ENCODE measurements around the gene DNAH10. TPM values are rescaled to one million over a fixed set of nuclear protein-coding genes. Genes with fewer than 3 reads are reported as not detected.
"Not testable (repeated sequence)": the region's sequence is repeated elsewhere in the genome, so short reads cannot be mapped to it uniquely, and the experiment has no call there.

The DNAH10 gene
- polyA plus RNA-seq, 1 donor, result 7.5 TPM

DNA sequence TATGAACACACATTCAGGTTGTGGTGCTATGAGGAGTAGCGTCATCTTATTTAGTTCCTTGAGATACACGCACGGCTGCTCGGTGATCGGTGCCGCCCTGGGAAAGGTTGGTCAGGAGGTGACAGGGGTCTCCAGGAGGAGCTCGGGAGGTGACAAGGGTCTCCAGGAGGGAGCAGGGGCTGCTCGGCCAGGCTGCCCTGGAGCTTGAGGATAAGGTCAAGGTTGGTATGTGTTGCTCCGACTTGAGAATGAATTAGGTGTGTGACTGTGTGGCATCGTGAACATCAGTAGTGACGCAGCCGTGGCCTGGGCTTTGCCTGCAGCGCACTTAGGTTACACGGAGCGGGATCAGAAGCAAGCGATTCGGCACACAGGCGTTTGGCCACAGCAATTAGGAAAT is 174.4 kb downstream of the DNAH10 start:
- DNase-seq, result no peak

DNA sequence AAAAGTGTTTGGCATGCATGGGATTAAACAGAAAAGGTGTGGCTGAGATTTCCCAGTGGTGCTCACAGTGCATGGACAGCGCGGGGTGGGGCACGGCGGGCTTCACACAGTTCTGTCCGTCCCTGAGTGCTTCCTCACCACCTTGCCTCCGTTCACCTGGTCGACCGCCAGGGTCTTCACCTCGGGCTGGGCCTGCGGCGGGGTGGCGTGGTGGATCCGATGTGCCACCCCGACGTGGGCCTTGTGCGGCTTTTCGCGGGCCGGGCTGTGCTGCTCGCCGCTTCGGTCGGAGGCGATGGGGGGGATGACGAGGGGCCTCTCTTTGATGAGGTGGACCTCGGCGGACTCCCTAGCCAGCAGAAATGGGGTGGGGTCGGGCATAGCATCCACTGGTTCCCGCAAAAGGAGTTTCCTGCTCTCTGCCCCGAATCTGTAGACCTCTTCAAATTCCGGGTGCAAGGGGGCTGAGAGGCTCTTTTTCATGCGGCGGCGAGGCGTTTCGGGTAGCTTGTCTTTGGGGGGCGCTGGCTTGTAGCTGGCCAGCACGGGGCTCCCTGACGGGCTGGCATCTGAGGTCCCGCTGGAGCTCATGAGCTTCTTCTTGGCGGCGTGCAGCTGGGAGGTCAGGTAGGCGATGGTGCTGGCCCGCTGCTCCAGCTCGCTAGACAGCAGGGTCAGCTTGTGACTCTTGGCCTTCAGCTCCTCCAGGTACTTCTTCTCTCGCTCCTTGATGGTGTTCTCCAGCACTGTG is 175.0 kb downstream of the DNAH10 start:
- no peak for DNase-seq

DNA sequence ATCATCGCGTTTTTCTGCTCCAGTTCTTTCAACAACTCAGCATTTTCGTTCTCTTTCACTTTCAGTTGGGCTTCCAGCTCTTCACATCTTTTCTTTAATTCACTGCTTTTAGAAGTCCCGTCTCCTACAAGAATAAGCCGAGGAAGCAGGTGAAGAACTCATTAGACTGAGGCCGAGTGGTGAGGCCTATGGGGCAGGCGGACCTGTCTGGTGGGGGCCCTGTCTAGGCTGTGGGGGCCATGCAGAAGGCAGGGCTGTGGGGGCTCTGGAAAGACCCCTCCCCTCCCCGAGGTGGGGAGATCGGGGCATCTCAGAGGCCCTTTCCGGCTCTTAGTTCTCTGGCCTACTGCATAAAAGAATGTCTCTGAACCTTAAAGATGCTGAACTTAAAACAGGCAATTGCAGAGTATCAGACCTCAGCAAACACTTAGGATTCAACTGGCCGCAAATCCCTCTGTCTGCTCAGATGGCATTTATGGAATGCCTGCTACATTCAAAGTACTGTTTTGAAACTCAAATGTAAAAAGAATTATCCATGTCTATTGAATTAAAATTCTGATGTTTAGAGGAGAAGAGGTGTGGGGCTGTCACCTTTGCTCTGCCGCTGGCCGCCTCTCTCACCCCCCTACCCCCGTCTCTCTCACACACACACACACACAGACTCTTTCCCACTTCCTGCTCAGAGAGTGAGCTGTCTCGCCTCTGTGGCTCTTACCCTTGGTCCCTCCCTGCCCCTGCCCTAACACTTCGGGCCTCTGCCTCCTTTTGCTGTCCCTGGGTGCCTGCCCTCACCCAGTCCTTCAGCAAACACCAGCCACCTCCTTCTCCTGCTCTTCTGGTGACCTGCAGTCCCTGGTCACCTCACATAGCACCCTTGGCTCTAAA is 175.8 kb downstream of the DNAH10 start:
- no peak for DNase-seq

DNA sequence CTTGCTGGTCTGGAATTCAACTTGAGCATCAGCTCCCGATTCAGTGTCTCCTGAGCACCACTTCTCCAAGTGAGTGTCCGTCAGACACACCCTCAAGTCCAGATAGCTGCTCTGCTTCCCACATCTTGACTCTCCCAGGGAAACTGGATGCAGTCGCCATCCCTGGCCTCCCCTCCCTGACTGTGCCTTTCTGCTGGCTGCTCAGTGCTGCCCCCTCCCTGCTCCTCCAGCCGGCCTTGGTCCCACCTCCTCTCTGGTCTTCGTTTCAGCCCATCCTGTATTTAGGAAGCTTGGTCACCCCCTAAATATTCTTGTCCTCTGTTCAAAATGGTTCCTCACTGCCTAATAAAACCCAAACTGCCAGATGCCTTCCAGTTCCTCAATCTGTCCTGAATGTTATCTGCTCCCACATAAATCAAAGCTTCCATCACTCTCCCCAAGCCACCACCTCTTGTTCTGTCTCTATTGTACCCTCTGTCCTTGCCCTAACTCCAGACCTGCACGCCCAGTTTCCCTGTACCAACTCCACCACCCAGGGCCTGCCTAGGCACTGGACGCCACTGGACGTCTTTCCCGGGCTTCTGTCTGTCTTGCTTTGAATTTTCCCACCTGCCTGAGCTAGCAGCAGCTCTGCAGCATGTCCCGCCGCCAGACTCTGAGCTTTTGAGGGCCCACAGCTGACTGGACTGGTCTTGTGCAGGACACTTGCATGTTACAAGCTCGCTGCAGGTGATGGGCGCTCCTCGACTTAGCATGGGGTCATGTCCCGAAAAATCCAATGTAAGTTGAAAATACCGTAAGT is 176.8 kb downstream of the DNAH10 start:
- no peak for DNase-seq

DNA sequence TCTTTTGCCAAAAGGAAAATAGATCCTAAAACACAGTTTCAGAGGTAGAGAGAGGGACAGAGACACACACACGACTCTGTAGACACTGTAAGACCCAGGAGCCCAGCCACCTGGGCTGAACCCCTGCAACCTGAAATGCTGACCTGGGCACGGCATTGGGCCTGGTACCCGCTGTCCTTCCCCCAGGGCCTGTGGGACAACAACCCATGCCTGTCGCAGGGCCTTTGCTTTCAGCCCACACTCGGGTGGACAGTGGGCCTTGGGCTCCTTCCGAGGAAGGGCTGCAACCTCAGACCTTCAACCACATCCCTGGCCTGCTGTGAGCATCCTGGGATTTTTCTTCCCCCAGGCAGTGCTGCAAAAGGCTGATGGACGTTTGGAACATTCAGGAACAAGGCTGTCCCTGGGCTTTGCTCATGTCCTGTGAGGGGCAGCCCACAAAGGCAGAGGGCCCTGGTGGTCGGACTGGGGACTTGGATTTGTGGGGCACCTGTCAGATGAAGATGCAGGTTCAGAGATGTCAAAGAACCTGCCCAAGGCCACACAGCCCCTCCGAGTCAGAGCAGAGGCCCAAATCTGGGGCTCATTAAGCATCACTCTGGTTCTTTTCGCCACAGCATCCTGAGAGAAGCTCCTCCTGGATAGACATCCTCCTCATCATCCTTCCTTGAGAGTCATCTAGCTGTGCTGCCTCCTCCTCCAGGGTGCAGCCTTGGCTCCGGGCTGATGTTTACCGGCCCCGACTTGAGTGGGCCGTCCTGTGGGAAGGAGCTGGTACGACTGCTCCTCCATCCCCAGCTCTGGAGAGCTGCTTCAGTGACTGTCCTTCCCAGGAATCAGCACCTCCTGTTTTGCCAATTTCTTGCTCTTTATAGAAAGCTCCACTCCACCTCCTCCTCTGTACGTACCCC is 177.9 kb downstream of the DNAH10 start:
- no peak for DNase-seq

DNA sequence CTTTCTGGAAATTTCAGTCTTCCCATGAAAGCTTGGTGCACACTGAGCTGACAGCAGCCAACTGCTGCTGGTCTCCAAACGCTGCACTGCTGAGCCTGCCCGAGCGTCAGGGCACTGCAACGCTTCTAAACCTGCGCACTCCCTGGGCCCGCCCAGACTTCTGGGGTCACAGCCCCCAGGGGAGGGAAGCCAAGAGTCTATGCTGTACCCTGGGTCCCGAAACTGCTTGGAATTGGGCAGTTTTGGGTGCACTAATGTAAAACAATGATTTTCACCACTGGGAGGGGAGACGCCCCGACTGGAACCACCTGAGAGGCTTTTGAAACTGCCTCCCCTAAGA is 178.5 kb downstream of the DNAH10 start:
- no peak for DNase-seq

DNA sequence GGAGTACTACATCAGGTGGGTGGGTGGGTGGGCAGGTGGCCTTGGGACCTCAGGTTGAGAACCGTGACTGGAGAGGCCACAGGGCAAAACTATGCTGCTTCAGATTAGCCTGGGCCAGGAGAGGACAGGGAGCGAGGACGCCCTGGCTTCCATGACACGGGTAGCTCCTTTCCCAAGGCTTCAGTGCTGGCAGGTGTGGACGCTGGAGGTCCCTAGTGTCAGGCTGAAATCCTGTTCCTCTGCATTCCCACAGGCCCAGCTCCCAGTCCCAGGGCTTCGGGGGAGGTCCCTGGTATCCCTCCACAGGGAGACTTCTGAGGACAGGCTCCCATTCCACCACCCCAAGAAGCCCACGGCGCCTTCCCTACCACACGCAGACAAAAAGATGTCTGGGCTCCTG is 178.9 kb downstream of the DNAH10 start:
- DNase-seq, result no peak

DNA sequence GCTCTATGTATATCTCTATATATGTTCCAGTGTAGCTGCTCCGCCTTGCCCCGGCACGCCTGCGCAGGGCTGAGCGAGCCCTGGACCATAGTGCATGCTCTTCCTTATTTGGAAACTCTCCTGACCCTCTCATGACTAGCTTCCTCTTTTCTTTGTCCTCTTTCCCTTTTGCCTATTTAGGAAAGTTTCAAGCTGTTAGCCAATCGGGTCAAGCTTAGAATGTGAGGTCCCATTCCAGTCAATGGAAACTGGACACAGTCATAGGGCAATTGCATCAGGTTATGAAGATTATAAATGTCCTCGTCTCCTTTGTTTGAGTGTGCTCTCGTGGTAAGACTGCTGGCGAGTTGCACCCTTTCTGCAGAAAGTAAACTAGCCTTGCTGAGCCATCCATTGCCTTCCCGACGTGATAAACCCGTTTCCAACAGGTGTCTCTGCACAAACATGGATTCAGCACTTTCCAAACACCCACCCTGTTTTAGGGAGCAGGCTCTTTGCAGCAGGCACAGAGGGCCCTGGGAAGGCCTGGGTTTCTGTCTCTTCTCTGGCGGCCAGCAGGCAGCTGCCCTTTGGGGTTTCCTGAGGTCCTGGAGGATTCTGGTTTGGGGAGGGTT is 179.6 kb downstream of the DNAH10 start:
- no peak for DNase-seq

DNA sequence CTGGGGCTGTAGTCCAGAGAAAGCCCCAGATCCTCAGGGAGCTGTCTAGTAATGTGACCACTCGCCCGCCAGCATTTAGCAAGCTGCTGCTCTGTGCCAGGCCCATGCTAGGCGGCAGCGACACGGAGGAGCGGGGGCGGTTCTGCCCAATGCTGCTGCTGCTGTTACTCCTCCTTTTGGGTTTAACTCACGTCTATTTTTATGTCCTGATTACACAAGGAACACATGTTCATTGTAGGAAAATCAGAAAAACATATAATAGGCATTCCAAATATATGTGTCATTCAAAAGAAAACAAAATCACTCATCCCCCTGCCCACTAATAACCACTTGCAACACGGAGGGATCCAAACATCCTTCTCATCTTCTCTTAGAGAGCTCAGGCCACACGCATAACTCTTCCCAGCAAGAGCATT is 180.1 kb downstream of the DNAH10 start:
- no peak for DNase-seq

DNA sequence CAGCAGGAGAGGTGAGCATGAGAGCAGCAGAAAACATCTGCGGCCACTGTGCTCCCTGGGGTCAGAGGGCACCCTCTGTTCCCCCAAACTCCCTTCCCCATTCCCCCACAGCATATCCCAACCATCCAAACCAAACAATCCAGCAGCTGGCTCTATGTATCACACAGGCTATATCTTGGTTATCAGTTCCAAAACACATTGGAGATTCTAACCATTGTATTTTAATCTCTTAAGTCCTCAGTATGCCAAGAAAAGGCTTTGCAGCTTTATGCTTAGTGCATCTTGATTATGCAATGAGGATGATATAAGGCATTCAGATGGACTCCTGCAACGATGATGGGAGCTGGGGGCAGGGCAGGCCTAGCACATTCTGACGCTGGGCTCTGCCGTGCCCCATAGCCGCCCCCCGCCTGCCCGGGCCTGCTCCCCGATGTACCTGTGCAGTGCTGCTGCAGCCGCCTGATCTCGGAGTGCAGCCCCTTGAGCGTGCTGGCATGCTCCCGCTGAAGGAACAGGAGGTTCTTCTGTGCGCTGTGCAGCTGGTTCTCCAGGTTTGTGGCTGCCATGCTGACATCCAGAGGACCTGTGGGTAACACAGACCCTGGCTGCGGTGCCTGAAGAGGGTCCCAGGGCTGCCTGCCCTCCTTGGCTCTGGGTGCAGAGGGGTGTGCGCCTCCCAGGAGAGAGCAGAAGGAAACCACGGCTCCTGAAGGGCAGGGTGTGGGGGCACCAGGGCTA is 181.0 kb downstream of the DNAH10 start:
- DNase-seq, result no peak

DNA sequence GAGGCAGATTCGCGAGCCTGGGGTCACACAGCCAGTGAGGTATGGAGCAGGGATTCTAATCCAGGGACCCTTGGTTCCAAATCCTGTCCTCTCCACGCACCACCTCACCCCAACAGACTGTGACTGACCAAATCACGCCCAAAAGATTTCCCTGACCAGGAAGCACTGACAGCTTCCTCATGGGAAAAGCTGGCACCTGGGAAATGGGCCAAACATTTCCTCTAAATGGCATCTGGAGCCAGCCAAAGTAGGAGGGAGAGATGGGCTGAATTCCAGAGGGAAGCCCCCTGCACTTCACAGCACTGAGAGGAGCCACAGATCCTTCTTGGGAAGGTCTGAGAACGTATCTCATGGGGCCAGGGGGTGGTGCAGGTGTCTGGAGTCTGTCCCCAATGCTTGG is 181.7 kb downstream of the DNAH10 start:
- DNase-seq, result no peak

DNA sequence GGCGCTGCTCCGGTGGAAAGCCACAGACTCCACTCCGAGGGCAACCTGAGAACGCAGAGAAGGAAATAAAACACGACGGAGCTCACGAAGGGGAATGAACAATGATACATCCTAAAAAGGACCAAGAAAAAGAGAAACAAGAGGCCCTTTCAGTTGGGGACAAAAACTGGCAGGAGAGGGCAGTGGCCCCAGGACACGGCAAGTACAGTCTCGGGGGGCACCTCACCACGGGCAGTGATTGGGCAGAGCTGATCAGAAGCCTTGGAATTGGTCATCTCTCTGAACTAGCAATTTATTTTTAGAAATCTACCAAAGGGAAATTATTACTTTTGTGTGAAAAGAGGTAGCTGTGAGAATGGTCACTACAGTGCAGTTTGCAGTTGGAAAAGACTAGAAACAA is 182.6 kb downstream of the DNAH10 start:
- no peak for DNase-seq

DNA sequence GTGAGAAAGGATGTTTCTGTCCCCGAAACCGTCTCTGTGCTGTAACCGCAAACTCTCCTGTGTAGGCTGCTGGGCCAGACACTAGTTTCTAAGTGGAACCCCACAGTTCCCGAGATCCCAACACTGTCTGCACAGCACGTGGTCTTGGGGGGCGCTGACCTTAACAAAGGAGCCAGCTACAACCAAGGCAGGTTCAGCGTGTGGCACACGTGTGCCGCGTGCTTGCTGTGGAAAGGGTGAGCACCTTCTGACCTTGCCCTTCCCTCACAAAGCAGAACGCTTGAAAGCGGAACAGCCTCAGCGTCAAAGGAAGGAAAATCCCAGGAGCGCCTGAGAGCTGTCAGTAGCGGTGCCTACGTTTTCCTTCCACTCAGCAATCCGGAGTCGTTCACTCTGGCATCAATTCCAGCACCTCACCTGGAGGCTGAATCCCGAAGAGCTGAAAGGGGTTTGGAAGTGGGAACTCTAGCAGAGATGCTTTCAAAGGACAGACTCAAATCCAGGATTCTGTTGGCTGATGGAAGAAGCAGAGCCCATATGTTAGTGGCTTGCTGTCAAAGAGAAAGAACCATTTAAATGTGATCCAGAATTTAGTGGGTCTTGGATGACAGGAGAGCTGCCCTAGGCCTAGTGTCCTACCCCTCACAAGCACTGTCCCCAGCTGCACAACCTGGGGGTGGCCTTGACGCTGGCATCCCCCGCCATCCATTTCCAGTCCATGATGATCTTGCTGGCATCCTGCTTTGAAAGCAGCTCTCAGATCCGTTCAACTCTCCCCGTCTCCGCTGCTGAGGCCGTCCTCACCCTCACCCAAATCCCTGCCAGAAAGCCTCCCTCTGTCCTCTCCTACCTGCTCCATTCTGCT is 183.4 kb downstream of the DNAH10 start:
- DNase-seq, result no peak

DNA sequence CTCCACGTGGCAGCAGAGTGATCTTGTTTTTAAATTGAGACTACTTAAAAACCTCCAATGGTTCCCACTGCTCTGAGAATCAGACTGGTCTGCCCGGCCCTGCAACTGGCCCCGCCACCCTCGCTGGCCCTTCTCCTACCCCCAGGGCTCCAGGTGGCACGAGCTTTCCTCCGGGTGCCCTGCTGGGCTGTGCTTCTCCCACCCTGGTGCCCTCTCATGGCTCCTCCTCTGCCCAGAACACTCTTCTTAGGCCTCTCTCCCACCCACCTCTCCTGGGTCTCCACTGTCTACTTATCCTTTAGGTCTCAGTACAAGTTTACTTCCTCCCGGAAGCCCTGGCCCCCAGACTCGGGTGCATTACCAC is 184.0 kb downstream of the DNAH10 start:
- DNase-seq, result no peak

DNA sequence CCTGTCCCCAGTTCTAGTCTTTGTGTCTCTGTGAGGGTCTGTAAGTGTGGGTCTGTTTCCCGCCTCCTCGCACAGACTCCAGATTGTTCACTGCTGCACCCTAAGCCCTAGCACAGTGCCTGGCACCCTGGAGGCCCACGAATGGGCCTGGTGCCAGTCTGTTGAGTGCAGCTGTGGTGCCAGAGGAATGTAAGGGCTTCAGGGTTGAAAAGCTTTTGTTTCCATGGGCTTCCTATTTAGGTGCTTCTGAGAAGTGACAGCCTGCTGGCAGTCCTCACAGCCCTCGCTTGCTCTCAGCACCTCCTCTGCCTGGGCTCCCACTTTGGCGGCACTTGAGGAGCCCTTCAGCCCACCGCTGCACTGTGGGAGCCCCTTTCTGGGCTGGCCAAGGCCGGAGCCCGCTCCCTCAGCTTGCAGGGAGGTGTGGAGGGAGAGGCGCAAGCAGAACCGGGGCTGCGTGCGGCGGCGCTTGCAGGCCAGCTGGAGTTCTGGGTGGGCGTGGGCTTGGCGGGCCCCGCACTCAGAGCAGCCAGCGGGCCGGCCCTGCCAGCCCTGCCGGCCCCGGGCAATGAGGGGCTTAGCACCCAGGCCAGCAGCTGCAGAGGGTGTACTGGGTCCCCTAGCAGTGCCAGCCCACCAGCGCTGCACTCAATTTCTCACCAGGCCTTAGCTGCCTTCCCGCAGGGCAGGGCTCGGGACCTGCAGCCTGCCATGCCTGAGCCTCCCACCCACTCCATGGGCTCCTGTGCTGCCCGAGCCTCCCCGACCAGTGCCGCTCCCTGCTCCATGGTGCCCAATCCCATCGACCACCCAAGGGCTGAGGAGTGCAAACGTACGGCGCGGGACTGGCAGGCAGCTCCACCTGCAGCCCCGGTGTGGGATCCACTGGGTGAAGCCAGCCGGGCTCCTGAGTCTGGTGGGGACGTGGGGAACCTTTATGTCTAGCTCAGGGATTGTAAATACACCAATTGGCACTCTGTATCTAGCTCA is 184.7 kb downstream of the DNAH10 start:
- DNase-seq, result not testable (repeated sequence)

DNA sequence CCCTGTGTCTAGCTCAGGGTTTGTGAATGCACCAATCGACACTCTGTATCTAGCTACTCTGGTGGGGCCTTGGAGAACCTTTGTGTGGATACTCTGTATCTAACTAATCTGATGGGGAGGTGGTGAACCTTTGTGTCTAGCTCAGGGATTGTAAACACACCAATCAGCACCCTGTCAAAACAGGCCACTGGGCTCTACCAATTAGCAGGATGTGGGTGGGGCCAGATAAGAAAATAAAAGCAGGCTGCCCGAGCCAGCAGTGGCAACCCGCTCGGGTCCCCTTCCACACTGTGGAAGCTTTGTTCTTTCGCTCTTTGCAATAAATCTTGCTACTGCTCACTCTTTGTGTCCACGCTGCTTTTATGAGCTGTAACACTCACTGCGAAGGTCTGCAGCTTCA is 185.4 kb downstream of the DNAH10 start:
- not testable (repeated sequence) for DNase-seq

DNA sequence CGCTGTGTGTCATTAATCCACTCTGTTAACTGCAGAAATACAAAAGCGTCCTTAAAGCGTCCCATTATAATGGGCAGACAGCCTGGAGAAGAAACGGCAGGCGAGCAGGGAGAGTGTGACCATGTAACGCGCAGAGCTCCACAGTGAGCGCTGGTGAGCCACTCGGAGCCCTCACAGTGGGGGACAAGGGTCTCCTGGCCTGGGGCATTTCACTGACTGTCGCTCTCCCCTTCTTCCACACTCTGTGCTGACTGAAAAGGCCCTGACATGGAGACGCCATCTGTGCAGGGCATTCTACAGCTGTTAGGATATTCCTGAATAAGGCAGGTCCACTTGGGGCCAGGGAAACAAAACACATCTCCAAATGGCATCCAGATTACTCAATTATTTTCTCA is 186.3 kb downstream of the DNAH10 start:
- DNase-seq, result no peak
